IPS DF 6.9 (cell line): ENCODE results near the gene SAG.
"Not testable (repeated sequence)": the region's sequence is repeated elsewhere in the genome, so short reads cannot be mapped to it uniquely, and the experiment has no call there.

Source experiments
- DNase-seq: peaks from one replicate; pipeline ENCODE4 v3.0.0-alpha.2; 2013; ENCODE audit warnings: low read depth, low spot score
- H3K27ac ChIP-seq: one replicate; pipeline ENCODE4 v1.5.1; 2013; ENCODE audit warnings: low read length, control low read depth
- H3K27me3 ChIP-seq: 2 replicates; pipeline ENCODE4 v1.6.1; 2013; ENCODE audit warnings: mild to moderate bottlenecking, low read length; ENCODE audit not compliant: control insufficient read depth, insufficient read depth
- H3K36me3 ChIP-seq: 2 replicates; pipeline ENCODE4 v1.6.1; 2013; ENCODE audit warnings: low read length; ENCODE audit not compliant: control insufficient read depth, insufficient read depth
- H3K4me1 ChIP-seq: 2 replicates; pipeline ENCODE4 v1.6.1; 2013; ENCODE audit warnings: low read length; ENCODE audit not compliant: control insufficient read depth, insufficient read depth
- H3K4me3 ChIP-seq: 2 replicates; pipeline ENCODE4 v1.5.1; 2013; ENCODE audit warnings: mild to moderate bottlenecking, low read length
- H3K9me3 ChIP-seq: 2 replicates; pipeline ENCODE4 v1.6.1; 2013; ENCODE audit warnings: low read length, inconsistent platforms; ENCODE audit not compliant: control insufficient read depth, insufficient read depth
- WGBS: extraction: QIAGEN DNeasy Blood & Tissue Kit; methylation state at CpG from one replicate; pipeline ENCODE4 v1.1.7; 2013; ENCODE audit warnings: mixed read lengths, missing lambda C conversion rate; ENCODE audit not compliant: insufficient read length, insufficient coverage; 5-methylcytosine and 5-hydroxymethylcytosine counted together

Gene SAG

DNA sequence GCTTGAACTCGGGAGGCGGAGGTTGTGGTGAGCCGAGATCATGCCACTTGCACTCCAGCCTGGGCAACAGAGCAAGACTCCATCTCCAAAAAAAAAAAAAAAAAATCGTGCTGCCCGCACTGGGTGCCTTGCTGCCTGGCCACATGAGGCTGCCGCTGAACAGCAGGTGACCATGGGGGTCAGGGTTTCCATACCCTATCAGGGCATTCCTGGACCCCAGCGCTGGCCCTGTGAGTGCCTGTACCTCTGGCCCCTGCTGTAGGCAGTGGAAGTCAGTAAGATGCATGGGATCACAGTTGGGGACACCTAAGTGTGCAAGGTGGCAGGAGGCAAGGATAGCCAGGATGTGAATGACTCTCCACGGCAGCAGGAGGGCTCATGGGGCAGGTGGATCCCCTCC lies 18.9 kb downstream of the SAG start:
- H3K36me3 ChIP-seq, result no peaks in the 10 kb centered on the region
- WGBS, result no CpG with 5 or more reads among the region's 8 CpGs
- H3K9me3 ChIP-seq, result no peaks in the 10 kb centered on the region
- H3K4me1 ChIP-seq, result peaks cover 3% of the 10 kb centered on the region; the same call in 1 of the 2 replicates
- H3K4me3 ChIP-seq, result no peak overlapping the region
- no peaks in the 10 kb centered on the region for H3K27me3 ChIP-seq
- H3K27ac ChIP-seq, result no peak overlapping the region
- no peak for DNase-seq

DNA sequence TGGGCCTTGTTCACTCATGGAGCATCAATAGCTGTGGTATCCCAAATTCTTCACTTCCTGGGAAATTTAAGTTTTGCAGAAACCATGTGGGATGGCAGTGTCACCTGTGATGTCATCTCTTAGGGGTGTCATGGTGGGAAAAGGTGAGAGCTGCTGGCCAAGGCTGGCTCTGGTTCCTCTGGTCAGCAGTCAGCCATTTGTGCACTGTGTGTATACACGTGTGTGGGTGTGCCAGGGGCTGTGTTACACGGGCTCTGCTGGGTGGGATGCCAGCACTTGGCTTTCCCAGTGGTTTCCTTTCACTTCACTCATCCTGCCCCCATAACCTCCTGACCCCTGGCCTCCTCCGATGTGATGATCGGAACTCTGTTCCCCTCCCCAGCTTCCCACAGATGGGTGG lies 21.3 kb downstream of the SAG start:
- DNase-seq, result no peak
- no CpG with 5 or more reads among the region's 4 CpGs for WGBS

GRCh38 chr2:233329489-233330135 lies 22.0 kb downstream of the SAG start:
- Histone ChIP-seq H3K36me3 (no peaks in the 10 kb centered on the region), H3K27me3 (no peaks in the 10 kb centered on the region), H3K9me3 (no peaks in the 10 kb centered on the region), H3K27ac (no peak overlapping the region), H3K4me1 (peaks cover 3% of the 10 kb centered on the region; the same call in 1 of the 2 replicates), H3K4me3 (no peak overlapping the region)
- WGBS, result no CpG with 5 or more reads among the region's 7 CpGs
- DNase-seq, result peak; percentile 29

More for the DNA sequence above, 21.3 kb downstream of the SAG start:
- Histone ChIP-seq H3K27ac (no peak overlapping the region), H3K36me3 (no peaks in the 10 kb centered on the region), H3K9me3 (no peaks in the 10 kb centered on the region), H3K4me3 (no peak overlapping the region), H3K27me3 (no peaks in the 10 kb centered on the region), H3K4me1 (peaks cover 3% of the 10 kb centered on the region; the same call in 1 of the 2 replicates)

GRCh38 chr2:233331536-233331935 lies 23.9 kb downstream of the SAG start:
- no peak overlapping the region for H3K4me3 ChIP-seq
- no CpG with 5 or more reads among the region's 15 CpGs for WGBS
- H3K4me1 ChIP-seq, result peaks cover 3% of the 10 kb centered on the region; the same call in 1 of the 2 replicates
- no peaks in the 10 kb centered on the region for H3K27me3 ChIP-seq
- H3K9me3 ChIP-seq, result no peaks in the 10 kb centered on the region
- DNase-seq, result no peak
- no peaks in the 10 kb centered on the region for H3K36me3 ChIP-seq
- H3K27ac ChIP-seq, result no peak overlapping the region

GRCh38 chr2:233332125-233332524 lies 24.5 kb downstream of the SAG start:
- Histone ChIP-seq H3K4me1 (peaks cover 3% of the 10 kb centered on the region; the same call in 1 of the 2 replicates), H3K4me3 (no peak overlapping the region), H3K9me3 (no peaks in the 10 kb centered on the region), H3K36me3 (no peaks in the 10 kb centered on the region), H3K27ac (no peak overlapping the region), H3K27me3 (no peaks in the 10 kb centered on the region)
- WGBS, result no CpG with 5 or more reads among the region's 4 CpGs
- no peak for DNase-seq

GRCh38 chr2:233334915-233335314 lies 27.3 kb downstream of the SAG start:
- Histone ChIP-seq H3K27me3 (no peaks in the 10 kb centered on the region), H3K4me1 (peaks cover under 1% of the 10 kb centered on the region; the same call in 1 of the 2 replicates), H3K36me3 (no peaks in the 10 kb centered on the region), H3K27ac (no peak overlapping the region), H3K4me3 (no peak overlapping the region), H3K9me3 (no peaks in the 10 kb centered on the region)
- DNase-seq, result no peak
- no CpG with 5 or more reads among the region's 11 CpGs for WGBS

DNA sequence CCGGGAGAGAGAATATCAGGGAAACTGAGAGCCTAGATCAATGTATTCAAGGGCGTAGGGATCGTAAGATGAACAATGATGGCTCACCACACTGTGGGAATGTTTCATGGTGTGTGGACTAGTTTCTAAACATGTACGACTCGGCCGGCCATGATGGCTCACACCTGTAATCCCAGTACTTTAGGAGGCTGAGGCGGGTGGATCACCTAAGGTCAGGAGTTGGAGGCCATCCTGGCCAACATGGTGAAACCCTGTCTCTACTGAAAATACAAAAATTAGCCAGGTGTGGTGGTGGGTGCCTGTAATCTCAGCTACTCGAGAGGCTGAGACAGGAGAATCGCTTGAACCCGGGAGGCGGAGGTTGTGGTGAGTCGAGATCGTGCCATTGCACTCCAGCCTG lies 28.5 kb downstream of the SAG start:
- H3K4me1 ChIP-seq, H3K9me3 ChIP-seq, DNase-seq, H3K36me3 ChIP-seq, H3K4me3 ChIP-seq, H3K27ac ChIP-seq, H3K27me3 ChIP-seq: not testable (repeated sequence)
- no CpG with 5 or more reads among the region's 13 CpGs for WGBS

GRCh38 chr2:233336541-233336940 lies 28.9 kb downstream of the SAG start:
- Histone ChIP-seq H3K4me3 (no peak overlapping the region), H3K27ac (no peak overlapping the region), H3K4me1 (no peaks in the 10 kb centered on the region), H3K9me3 (no peaks in the 10 kb centered on the region), H3K27me3 (no peaks in the 10 kb centered on the region), H3K36me3 (no peaks in the 10 kb centered on the region)
- no CpG with 5 or more reads among the region's 5 CpGs for WGBS
- no peak for DNase-seq

GRCh38 chr2:233338046-233338445 lies 30.4 kb downstream of the SAG start:
- no peaks in the 10 kb centered on the region for H3K27me3 ChIP-seq
- H3K36me3 ChIP-seq, result no peaks in the 10 kb centered on the region
- H3K4me3 ChIP-seq, result no peak overlapping the region
- H3K9me3 ChIP-seq, result no peaks in the 10 kb centered on the region
- DNase-seq, result no peak
- no peak overlapping the region for H3K27ac ChIP-seq
- WGBS, result no CpG with 5 or more reads among the region's 5 CpGs
- no peaks in the 10 kb centered on the region for H3K4me1 ChIP-seq

DNA sequence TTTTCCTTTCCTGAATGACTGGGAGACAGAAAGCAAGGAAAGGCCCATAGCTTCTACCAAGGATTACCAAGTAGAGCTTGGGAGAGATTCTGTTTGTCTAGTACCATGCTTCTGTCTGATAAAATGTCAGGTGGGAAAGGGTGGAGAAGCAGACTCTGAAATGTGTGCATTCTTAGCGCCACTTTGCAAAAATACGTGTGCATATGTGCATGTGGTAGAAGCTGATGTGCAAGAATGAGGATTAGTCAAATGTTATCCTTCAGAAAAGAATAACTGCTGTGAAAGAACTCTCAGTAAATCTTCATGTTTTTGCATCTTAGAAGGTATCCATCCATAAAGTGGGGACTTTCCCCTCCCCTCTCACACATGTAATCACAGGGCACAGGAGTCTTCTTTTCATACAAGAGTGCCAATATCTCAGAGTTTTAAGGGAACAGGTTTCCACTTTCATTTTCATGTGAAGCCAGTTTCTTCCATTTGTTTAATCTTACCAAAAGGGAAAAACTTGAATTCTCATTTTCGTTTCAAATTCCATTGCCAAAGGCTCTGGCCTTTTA lies 31.3 kb downstream of the SAG start:
- DNase-seq, result no peak
- Histone ChIP-seq H3K9me3 (no peaks in the 10 kb centered on the region), H3K36me3 (no peaks in the 10 kb centered on the region), H3K4me1 (no peaks in the 10 kb centered on the region), H3K27ac (no peak overlapping the region), H3K27me3 (no peaks in the 10 kb centered on the region), H3K4me3 (no peak overlapping the region)
- no CpG with 5 or more reads among the region's 3 CpGs for WGBS

DNA sequence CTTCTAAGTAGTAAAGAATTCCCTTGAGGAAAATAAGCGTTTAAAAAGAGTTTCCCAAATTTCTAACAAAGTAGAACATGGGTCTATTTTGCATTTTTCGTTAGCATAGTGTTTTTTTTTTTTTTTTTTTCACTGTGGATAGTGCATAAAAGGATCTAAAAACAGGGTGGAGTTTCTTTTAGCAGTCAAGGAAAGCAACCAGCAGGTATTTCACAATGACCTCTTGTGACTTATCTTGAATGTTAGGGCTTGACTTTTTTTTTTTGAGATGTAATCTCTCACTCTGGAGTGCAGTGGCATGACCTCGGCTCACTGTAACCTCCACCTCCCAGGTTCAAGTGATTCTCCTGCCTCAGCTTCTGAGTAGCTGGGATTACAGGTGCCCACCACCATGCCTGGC lies 31.8 kb downstream of the SAG start:
- H3K4me1 ChIP-seq, result no peaks in the 10 kb centered on the region
- no peak overlapping the region for H3K4me3 ChIP-seq
- DNase-seq, result no peak
- H3K27ac ChIP-seq, result no peak overlapping the region
- no peaks in the 10 kb centered on the region for H3K9me3 ChIP-seq
- WGBS, result no CpG with 5 or more reads among the region's 3 CpGs
- H3K27me3 ChIP-seq, result no peaks in the 10 kb centered on the region
- H3K36me3 ChIP-seq, result no peaks in the 10 kb centered on the region
